DOHH2 (cell line): ENCODE data around the gene CDKN2C.

Experiments
- H3F3A ChIP-seq: fragments of 200-600 bp; sonication (generic), shearing (Covaris generic); 2 replicates; pipeline ENCODE4 v1.6.0; 2016; ENCODE audit warnings: antibody characterized with exemption, mild to moderate bottlenecking; ENCODE audit not compliant: control insufficient read depth, insufficient read depth
- H3K27ac ChIP-seq: fragments of 200-600 bp; sonication (generic); 2 replicates; pipeline ENCODE4 v1.5.1; 2014; ENCODE audit warnings: low read depth, mild to moderate bottlenecking, low read length, moderate library complexity
- H3K27me3 ChIP-seq: fragments of 200-600 bp; sonication (generic); 2 replicates; pipeline ENCODE4 v1.6.1; 2014; ENCODE audit warnings: mild to moderate bottlenecking, low read length, mixed read lengths; ENCODE audit not compliant: control insufficient read depth
- H3K36me3 ChIP-seq: fragments of 200-600 bp; sonication (generic); 2 replicates; pipeline ENCODE4 v1.6.1; 2014; ENCODE audit warnings: mild to moderate bottlenecking, low read length, moderate library complexity, mixed read lengths; ENCODE audit not compliant: control insufficient read depth
- H3K4me1 ChIP-seq: fragments of 200-600 bp; sonication (generic); 2 replicates; pipeline ENCODE4 v1.6.1; 2014; ENCODE audit warnings: mild to moderate bottlenecking, low read length, mixed read lengths; ENCODE audit not compliant: control insufficient read depth
- H3K4me2 ChIP-seq: fragments of 200-600 bp; sonication (generic); 2 replicates; pipeline ENCODE4 v1.6.0; 2014; ENCODE audit warnings: mild to moderate bottlenecking, low read length, moderate library complexity
- H3K4me3 ChIP-seq: fragments of 200-600 bp; sonication (generic); 2 replicates; pipeline ENCODE4 v1.5.1; 2014; ENCODE audit warnings: mild to moderate bottlenecking, low read length, mixed read lengths
- H3K79me2 ChIP-seq: fragments of 200-600 bp; sonication (generic); 2 replicates; pipeline ENCODE4 v1.6.1; 2014; ENCODE audit warnings: mild to moderate bottlenecking, low read length, mixed read lengths; ENCODE audit not compliant: control insufficient read depth
- H3K9me2 ChIP-seq: fragments of 200-600 bp; sonication (generic); replicated peaks from 2 replicates; pipeline ENCODE4 v1.6.1; 2014; ENCODE audit warnings: mild to moderate bottlenecking, low read length, mixed read lengths; ENCODE audit not compliant: control insufficient read depth
- H3K9me3 ChIP-seq: fragments of 200-600 bp; sonication (generic); 2 replicates; pipeline ENCODE4 v1.6.1; 2014; ENCODE audit warnings: antibody characterized with exemption, low read length, mixed read lengths; ENCODE audit not compliant: control insufficient read depth, insufficient read depth
- H4K20me1 ChIP-seq: fragments of 200-600 bp; sonication (generic); 2 replicates; pipeline ENCODE4 v1.6.0; 2014; ENCODE audit warnings: low read depth, mild to moderate bottlenecking, antibody characterized with exemption, low read length, moderate library complexity; ENCODE audit not compliant: control insufficient read depth, insufficient read depth
- CTCF ChIP-seq: fragments of 200-600 bp; sonication (generic); IDR thresholded peaks from one replicate; pipeline ENCODE4 v1.5.1; 2014; ENCODE audit warnings: antibody characterized with exemption, mild to moderate bottlenecking, low read depth, low read length; ENCODE audit not compliant: poor library complexity, severe bottlenecking
- EZH2phosphoT487 ChIP-seq: fragments of 200-600 bp; sonication (generic); IDR thresholded peaks from 2 replicates; pipeline ENCODE4 v1.6.1; 2017; ENCODE audit warnings: borderline replicate concordance, mild to moderate bottlenecking, antibody characterized with exemption, low read length, moderate library complexity, mixed read lengths

The CDKN2C gene

GRCh38 chr1:50973875-50974617 is 4.0 kb downstream of the CDKN2C start:
- Histone ChIP-seq H3K27me3 (no peaks in the 10 kb centered on the region), H4K20me1 (no peaks in the 10 kb centered on the region), H3K9me2 (no peaks in the 10 kb centered on the region), H3K4me1 (peaks cover 24% of the 10 kb centered on the region), H3K4me3 (peak overlapping the region; percentile 91), H3K36me3 (peaks cover 73% of the 10 kb centered on the region), H3K79me2 (peaks cover 99% of the 10 kb centered on the region), H3K27ac (peak overlapping the region; percentile 97), H3K4me2 (peak overlapping the region; percentile 88), H3K9me3 (no peaks in the 10 kb centered on the region), H3F3A (peaks cover 19% of the 10 kb centered on the region)
- TF ChIP-seq EZH2phosphoT487: no peak
- no peak for TF ChIP-seq CTCF

- H3K79me2 ChIP-seq: peaks cover 99% of the 10 kb centered on the region
- peaks cover 72% of the 10 kb centered on the region for H3K36me3 ChIP-seq
- peaks cover 24% of the 10 kb centered on the region for H3K4me1 ChIP-seq
- no peaks in the 10 kb centered on the region for H4K20me1 ChIP-seq
- H3K27ac ChIP-seq: peak overlapping the region; percentile 97
- H3K4me3 ChIP-seq: peak overlapping the region; percentile 91
- H3K9me2 ChIP-seq: no peaks in the 10 kb centered on the region
- no peaks in the 10 kb centered on the region for H3K27me3 ChIP-seq
- peaks cover 18% of the 10 kb centered on the region for H3F3A ChIP-seq
- TF ChIP-seq EZH2phosphoT487 (no peak), CTCF (no peak)
- no peaks in the 10 kb centered on the region for H3K9me3 ChIP-seq
- peak overlapping the region; percentile 88 for H3K4me2 ChIP-seq
Measured at GRCh38 chr1:50974618-50974935, 4.5 kb downstream of the CDKN2C start.

- H3K79me2 ChIP-seq: peaks cover 99% of the 10 kb centered on the region
- H3K9me2 ChIP-seq: no peaks in the 10 kb centered on the region
- no peaks in the 10 kb centered on the region for H3K27me3 ChIP-seq
- peaks cover 15% of the 10 kb centered on the region for H3F3A ChIP-seq
- peak overlapping the region; percentile 88 for H3K4me2 ChIP-seq
- TF ChIP-seq EZH2phosphoT487 (no peak), CTCF (no peak)
- no peaks in the 10 kb centered on the region for H3K9me3 ChIP-seq
- H4K20me1 ChIP-seq: no peaks in the 10 kb centered on the region
- peaks cover 31% of the 10 kb centered on the region for H3K4me1 ChIP-seq
- H3K36me3 ChIP-seq: peaks cover 64% of the 10 kb centered on the region
- peak overlapping the region; percentile 83 for H3K4me3 ChIP-seq
- H3K27ac ChIP-seq: peak overlapping the region; percentile 97
Measured at GRCh38 chr1:50975436-50975835, 5.4 kb downstream of the CDKN2C start.
